Stimulated activated CD8-positive, alpha-beta memory T cell treated with anti-CD3 and anti-CD28 coated beads, Interleukin-7, amount 100 ng/mL, for 48 hours (primary cell): Measurements from ENCODE around the gene NRXN2.
"Not testable (repeated sequence)": the region's sequence is repeated elsewhere in the genome, so short reads cannot be mapped to it uniquely, and the experiment has no call there.

ENCODE experiments used
- DNase-seq, 2 donors: peaks; one replicate each; pipeline ENCODE4 v3.0.0-alpha.2; 2020; ENCODE audit warnings: low read depth in 1 of 2; ENCODE audit errors: extremely low read depth in 1 of 2

NRXN2 gene

GRCh38 chr11:64705501-64705900 lies 17.5 kb downstream of the NRXN2 start:
- no peak for DNase-seq

DNA sequence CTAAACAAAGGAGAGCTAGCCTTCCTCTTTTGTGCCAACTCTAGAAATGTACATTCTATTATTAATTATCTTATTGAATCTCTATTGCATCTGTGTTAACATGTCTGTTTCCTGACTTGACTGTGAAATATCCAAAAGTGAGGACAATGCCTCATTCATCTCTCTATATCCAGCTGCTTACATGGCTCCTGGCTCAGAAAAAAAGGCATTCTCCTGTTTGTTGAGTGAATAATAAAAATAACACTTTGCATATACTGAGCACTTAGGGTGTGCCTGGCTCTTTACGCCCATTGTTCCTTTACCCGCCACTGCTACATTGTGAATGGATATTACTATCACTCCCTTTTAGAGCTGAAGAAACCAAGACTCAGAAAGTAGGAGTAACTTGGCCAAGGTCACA lies 19.9 kb downstream of the NRXN2 start:
- DNase-seq = no peak

DNA sequence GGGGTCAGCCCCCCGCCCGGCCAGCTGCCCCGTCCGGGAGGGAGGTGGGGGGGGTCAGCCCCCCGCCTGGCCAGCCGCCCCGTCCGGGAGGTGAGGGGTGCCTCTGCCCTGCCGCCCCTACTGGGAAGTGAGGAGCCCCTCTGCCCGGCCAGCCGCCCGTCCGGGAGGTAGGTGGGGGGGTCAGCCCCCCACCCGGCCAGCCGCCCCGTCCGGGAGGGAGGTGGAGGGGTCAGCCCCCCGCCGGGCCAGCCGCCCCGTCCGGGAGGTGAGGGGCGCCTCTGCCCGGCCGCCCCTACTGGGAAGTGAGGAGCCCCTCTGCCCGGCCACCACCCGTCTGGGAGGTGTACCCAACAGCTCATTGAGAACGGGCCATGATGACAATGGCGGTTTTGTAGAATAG lies 21.0 kb downstream of the NRXN2 start:
- DNase-seq = not testable (repeated sequence)

DNA sequence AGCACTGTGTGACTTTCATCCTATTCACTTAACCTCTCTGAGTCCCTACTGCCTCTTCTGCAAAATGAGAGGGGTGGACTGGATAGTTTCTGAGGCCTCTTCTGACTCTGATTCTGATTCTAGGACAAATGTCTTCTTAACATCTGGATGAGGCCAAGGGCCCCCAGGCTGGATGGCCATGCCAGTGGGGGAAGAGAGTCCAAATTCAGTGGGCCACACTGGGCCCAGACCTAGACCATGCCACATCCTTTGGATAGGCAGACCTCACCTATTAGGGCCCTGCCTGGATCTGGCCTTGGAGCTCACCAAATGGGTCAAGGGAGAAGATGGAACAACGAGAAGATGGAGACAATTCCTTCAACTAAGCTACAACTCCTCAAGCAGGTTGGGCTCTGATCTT lies 24.6 kb downstream of the NRXN2 start:
- DNase-seq = no peak

DNA sequence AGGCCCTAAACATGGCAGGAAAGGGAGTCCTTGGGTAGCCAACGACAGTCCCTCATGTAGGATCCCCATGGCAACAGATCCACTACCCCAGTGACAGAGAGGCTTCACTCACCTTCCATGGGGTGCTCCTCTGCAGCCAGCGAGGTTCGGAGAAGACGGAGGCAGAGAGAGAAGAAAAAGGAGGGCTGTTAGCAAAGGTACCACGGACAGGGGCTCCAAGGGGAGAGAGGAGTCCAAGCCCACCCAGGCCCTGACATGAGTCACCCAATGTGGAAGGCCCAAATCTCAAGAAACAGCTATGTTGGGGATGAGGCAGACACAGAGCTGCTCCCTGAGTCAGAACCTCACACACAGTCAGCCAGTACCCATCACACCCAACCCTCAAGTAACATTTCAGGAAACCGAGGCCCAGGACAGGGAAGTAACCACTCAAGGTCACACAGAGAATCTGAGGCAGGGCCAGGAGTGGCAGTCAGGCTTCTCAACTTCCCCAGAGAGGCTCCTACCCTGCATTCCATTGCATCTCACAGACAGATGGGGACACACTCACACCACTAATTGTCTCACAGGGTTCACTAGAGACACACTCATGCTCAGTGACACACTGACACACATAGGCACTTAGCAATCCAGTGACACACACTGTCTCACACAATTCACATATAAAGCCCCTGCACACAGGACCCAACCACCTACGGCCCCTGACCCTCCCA lies 25.2 kb downstream of the NRXN2 start:
- DNase-seq = no peak

- no peak for DNase-seq
Measured at GRCh38 chr11:64696045-64696444, 27.0 kb downstream of the NRXN2 start.

DNA sequence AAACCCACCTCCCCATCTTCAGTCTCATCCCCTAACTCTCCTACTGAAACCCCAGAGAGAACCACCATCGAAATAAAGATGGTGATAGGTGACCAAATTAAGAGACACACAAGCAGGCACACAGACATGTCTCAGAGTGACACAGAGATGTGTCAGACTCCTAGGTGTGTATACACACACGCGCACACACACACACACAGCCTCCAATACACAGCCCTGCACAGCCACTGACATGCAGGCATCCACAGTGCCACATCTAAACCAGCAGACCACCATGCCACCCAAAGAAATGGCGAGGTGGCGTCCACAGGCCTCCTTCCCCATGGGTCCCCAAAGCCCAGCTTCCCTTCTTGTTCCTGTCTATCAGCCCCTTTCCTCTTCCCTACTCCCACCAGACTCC lies 27.4 kb downstream of the NRXN2 start:
- DNase-seq = no peak

- DNase-seq = no peak
Measured at GRCh38 chr11:64694821-64695365, 28.1 kb downstream of the NRXN2 start.

DNA sequence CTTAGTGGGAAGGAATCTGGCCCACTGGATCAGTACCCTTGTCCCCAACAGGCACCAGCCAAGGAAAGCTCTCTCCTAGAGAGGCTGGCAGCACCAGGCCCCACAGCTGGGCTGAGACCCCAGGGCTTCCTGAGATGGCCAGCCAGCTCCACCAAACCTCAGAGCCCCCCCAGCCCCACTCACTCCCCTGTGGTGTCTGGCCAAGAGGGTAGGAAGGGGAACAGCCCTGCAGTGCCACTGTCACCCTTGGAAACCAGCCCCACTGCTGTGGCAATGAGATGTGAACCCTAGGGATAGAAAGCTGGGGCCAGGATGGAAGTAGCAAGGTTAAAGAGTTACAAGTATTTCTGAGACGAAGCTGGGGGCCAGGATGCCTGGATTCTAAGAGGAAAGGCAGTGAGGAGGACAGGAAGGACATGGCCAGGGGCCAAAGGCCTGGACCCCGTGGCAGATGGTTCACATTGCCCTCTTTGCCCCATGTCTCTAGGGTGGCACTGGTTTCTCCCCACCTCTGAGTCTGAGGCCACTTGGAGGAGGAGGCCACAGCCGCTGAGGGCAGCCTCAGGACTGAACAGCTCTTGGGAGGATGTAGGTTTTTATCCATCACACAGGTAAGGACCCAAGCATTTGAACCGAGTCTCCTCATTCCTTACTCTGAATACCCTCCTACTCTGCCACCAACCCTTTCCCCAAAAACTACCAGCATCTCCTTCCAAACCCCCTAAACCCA lies 28.8 kb downstream of the NRXN2 start:
- DNase-seq = no peak

- no peak for DNase-seq
Measured at GRCh38 chr11:64692764-64693331, 30.1 kb downstream of the NRXN2 start.

GRCh38 chr11:64691543-64691942 lies 31.5 kb downstream of the NRXN2 start:
- DNase-seq = no peak

- no peak for DNase-seq
Measured at GRCh38 chr11:64690235-64690634, 32.8 kb downstream of the NRXN2 start.

DNA sequence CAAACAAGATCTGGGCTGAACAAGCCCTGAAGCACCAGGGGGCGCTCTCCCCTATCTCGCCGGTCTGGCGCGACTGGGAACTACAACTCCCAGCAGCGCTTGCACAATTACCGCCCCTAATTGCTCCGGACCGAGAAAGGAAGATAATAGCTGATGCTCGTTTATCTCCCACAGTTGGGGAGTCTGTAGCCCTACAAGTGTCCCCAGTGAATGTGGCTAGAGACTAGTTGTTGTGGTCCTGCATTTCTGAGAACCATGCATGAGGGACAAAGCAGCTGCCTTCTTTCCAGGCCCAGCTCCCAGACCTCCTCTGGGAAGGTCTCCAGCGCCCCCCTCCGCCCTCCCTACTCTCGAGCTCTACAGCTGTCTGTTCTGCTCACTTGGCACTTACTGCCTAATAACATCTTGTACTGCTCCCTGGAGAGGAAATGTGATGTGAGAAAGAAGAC lies 34.4 kb downstream of the NRXN2 start:
- peak; percentile 71 to 75 for DNase-seq

GRCh38 chr11:64687643-64688533 lies 35.1 kb downstream of the NRXN2 start:
- DNase-seq = no peak

GRCh38 chr11:64687204-64687603 lies 35.8 kb downstream of the NRXN2 start:
- DNase-seq = no peak

GRCh38 chr11:64686466-64687170 lies 36.4 kb downstream of the NRXN2 start:
- no peak for DNase-seq

GRCh38 chr11:64685536-64685935 lies 37.5 kb downstream of the NRXN2 start:
- no peak for DNase-seq

- DNase-seq = no peak
Measured at GRCh38 chr11:64684357-64684756, 38.6 kb downstream of the NRXN2 start.

- no peak for DNase-seq
Measured at GRCh38 chr11:64681171-64681570, 41.8 kb downstream of the NRXN2 start.

- DNase-seq = no peak
Measured at GRCh38 chr11:64679846-64680245, 43.2 kb downstream of the NRXN2 start.
